ENCODE measurements around the gene CASZ1.

DNA sequence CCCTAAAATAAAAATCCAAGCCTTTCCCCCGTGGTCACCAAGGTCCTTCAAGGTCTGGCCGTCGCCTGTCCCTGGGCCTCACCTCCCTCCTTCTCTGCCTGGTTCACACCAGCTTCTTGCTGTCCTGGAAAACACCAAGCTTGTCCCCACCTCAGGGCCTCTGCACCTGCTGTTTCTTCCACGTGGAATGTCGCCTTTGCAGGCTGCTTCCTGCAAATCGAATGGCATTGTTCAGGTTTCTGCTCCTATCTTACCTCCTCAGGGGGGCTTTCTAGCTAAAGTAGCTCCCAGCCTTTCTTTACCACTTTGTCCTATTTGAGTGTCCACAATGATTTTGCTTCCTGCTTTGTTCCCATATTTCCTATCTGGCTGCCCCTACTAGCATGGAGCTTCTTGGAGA lies 3.3 kb upstream of the CASZ1 start:
- no peak for TF ChIP-seq GATA2 (IDR thresholded peaks at IDR 0.05; ENCODE audit: low read depth, low read length)
- TF ChIP-seq GATA3 (IDR thresholded peaks at IDR 0.05; ENCODE audit: low read depth, low read length) = no peak

Data from SH-SY5Y (cell line).